Iris pigment epithelial cell (primary cell): Measurements from ENCODE around the gene SORBS2.
A peak's percentile ranks its signal among the peaks of the same experiment; 100 is the strongest.

Source experiments
- DNase-seq: peaks from one replicate; pipeline ENCODE4 v3.0.0-alpha.2; 2011; ENCODE audit warnings: low read depth

The SORBS2 gene

GRCh38 chr4:185738820-185739219, 73.2 kb downstream of the SORBS2 start:
- no peak for DNase-seq

- DNase-seq: peak; percentile 79
Observed at GRCh38 chr4:185738038-185738552, 73.9 kb downstream of the SORBS2 start.

- DNase-seq: no peak
Observed at GRCh38 chr4:185737489-185738037, 74.4 kb downstream of the SORBS2 start.

GRCh38 chr4:185736882-185737281, 75.1 kb downstream of the SORBS2 start:
- DNase-seq: no peak

GRCh38 chr4:185735866-185736400, 76.1 kb downstream of the SORBS2 start:
- DNase-seq: no peak

- DNase-seq: no peak
Observed at GRCh38 chr4:185734930-185735329, 77.1 kb downstream of the SORBS2 start.

GRCh38 chr4:185734214-185734613, 77.8 kb downstream of the SORBS2 start:
- DNase-seq: no peak

- peak; percentile 87 for DNase-seq
Observed at GRCh38 chr4:185730849-185731608, 81.0 kb downstream of the SORBS2 start.

GRCh38 chr4:185730387-185730786, 81.6 kb downstream of the SORBS2 start:
- peak; percentile 81 for DNase-seq

GRCh38 chr4:185729391-185729804, 82.6 kb downstream of the SORBS2 start:
- DNase-seq: peak; percentile 56

- no peak for DNase-seq
Observed at GRCh38 chr4:185728893-185729292, 83.1 kb downstream of the SORBS2 start.

- peak; percentile 67 for DNase-seq
Observed at GRCh38 chr4:185726931-185727330, 85.1 kb downstream of the SORBS2 start.

- DNase-seq: no peak
Observed at GRCh38 chr4:185723631-185724260, 88.2 kb downstream of the SORBS2 start.

GRCh38 chr4:185722029-185722316, 90.0 kb downstream of the SORBS2 start:
- DNase-seq: peak; percentile 93

GRCh38 chr4:185721190-185722028, 90.6 kb downstream of the SORBS2 start:
- peak; percentile 87 for DNase-seq

- DNase-seq: no peak
Observed at GRCh38 chr4:185719500-185719858, 92.5 kb downstream of the SORBS2 start.

GRCh38 chr4:185718578-185719499, 93.2 kb downstream of the SORBS2 start:
- no peak for DNase-seq

GRCh38 chr4:185717377-185717741, 94.6 kb downstream of the SORBS2 start:
- no peak for DNase-seq

GRCh38 chr4:185716577-185717376, 95.2 kb downstream of the SORBS2 start:
- DNase-seq: no peak

- DNase-seq: no peak
Observed at GRCh38 chr4:185716141-185716551, 95.8 kb downstream of the SORBS2 start.
